HG03095 (cell line): ENCODE data around the gene RPL12.

Experiments used
- ATAC-seq: cut with Tn5 transposase; IDR thresholded peaks from one replicate; pipeline ENCODE4 v1.9.1; 2021; ENCODE audit warnings: moderate library complexity; ENCODE audit not compliant: unreplicated experiment

Gene RPL12

DNA sequence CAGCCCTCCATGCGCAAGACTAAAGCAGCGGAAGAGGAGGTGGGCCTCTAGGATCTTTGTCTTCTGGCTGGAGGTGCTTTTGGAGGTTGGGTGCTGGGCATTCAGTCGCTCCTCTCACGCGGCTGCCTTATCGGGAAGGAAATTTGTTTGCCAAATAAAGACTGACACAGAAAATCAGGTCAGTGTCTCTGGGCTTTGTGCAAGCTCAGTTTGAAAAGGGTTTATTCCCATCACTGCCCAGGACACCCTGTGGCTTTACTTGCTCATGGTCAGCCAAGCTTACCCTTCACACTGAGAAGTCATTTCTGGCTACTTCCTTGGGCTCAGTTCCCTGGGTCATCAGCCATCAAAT is 43.7 kb downstream of the RPL12 start:
- no peak for ATAC-seq

DNA sequence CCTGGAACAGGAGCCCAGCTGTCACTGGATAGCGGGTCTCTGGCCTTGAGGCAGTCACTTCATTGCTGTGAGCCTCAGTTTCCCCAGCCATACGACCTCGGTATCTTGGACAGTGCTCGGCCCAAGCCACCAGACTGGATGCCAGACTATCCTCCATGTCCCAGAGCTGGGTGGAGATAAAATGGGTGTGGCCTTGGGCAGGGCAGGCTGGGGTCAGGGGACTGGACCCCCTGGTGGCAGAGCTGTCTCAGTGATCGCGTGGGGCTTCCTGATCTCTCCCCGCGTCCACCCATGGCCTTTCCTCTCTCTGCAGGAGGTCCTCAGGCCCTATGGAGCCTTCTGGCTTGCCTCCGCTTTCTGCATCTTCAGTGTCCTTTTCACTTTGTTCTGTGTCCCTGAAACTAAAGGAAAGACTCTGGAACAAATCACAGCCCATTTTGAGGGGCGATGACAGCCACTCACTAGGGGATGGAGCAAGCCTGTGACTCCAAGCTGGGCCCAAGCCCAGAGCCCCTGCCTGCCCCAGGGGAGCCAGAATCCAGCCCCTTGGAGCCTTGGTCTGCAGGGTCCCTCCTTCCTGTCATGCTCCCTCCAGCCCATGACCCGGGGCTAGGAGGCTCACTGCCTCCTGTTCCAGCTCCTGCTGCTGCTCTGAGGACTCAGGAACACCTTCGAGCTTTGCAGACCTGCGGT is 44.3 kb downstream of the RPL12 start:
- no peak for ATAC-seq

DNA sequence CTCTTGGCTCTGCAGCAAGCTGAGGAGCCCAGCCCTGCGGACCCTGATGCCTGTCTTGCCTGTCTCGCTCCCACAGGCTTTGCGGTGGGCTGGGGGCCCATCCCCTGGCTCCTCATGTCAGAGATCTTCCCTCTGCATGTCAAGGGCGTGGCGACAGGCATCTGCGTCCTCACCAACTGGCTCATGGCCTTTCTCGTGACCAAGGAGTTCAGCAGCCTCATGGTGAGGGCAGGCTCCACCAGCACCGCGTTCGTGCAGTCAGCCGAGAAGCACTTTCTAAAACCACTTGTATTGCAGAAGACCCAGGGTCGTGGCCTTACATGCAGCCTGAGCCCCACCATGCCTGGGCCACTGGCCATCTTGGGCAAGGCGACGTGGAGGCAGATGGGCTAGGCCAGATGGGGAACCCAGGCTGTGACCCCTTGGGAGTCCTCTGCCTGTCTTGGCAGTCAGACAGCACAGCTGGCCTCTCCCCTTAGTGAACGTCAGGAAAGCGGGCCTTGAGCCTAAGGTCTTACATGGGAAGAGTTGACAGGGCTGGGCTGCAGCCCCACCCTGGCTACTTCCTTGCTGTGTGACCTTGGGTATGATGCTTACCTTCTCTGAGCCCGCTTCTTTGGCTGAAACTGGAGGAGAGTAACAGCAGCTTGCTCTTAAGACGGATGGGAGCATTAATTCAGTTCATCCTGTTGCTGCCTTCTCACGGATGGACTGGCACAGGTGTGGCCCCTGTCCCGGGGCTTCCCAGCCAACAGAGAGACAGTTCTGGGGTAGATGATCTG is 45.7 kb downstream of the RPL12 start:
- no peak for ATAC-seq

DNA sequence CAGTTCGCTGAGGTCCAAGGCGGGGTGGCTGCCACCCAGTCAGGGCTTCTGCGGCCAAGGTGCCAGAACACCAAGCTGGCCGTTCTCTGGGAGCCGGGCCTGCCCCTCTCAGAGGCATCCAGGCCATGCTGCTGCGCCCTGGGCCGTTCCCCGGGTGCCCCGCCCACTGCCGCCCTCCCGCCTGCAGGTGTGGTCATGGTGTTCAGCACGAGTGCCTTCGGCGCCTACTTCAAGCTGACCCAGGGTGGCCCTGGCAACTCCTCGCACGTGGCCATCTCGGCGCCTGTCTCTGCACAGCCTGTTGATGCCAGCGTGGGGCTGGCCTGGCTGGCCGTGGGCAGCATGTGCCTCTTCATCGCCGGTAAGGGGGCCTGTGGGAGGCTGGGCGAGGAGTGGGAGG is 46.6 kb downstream of the RPL12 start:
- no peak for ATAC-seq

DNA sequence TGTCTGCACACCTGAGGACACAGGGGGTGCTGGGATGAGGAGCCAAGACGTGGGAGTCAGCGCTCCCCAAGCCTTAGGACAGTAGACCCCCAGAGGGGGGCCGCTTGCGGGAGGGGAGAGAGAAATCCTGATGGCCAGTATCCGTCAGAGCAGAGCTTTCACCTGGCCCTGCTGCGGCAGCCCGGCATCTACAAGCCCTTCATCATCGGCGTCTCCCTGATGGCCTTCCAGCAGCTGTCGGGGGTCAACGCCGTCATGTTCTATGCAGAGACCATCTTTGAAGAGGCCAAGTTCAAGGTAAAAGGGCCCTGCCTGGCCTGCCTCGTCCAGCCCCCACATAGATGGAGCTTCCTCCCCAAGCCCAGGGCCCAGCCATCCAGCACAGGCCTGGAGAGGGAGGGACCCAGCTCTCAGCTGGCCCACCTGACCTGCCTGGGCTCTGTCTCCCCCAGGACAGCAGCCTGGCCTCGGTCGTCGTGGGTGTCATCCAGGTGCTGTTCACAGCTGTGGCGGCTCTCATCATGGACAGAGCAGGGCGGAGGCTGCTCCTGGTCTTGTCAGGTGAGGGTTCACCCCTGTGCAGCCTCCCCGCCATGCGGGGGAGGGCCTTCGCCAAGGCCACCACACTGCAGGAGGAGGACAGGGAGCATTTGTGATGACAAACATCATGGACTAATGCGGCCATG is 47.6 kb downstream of the RPL12 start:
- ATAC-seq: no peak

DNA sequence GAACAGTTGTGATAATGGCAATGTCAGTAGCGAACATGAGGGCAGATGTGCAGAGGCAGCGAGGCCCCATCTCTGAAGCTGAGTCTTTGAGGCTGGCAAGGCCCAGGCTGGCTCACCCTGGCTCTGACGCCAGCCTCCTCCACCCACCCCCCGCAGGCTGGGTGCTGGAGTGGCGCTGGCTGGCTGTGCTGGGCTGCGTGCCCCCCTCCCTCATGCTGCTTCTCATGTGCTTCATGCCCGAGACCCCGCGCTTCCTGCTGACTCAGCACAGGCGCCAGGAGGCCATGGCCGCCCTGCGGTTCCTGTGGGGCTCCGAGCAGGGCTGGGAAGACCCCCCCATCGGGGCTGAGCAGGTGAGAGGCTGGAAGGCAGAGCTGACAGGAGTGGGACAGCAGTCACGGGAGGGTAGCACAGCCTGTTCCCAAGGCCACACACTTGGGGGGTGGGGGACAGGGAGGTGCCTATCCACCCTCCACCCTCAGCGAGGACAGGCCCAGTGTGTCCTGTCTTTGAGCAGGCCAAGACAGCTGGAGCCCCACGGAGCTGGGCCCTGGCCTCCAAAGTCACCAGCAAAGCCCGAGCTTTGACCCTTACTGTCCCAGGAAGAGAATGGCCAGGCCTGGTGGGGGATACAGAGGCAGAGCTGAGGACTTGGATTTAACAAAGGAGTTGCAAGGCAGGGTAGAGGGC is 48.7 kb downstream of the RPL12 start:
- ATAC-seq: no peak

DNA sequence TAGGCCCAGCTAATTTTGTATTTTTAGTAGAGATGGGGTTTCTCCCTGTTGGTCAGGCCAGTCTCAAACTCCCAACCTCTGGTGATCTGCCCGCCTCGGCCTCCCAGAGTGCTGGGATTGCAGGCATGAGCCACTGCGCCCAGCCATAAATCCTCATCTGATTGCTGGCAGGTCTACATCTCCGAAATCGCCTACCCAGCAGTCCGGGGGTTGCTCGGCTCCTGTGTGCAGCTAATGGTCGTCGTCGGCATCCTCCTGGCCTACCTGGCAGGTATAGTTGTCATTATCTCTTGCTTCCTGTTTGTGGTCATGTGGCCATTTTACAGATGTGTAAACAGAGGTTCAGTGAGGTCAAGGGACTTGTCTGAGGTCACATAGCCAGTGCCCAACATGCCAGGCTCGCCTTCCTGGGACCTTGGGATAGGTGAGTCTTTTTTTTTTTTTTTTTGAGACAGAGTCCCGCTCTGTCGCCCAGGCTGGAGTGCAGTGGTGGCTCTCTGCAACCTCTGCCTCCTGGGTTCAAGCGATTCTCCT is 51.4 kb downstream of the RPL12 start:
- no peak for ATAC-seq

- no peak for ATAC-seq
These were observed 52.3 kb downstream of the RPL12 start for GRCh38 chr9:127398715-127399400.

GRCh38 chr9:127398275-127398647 is 52.9 kb downstream of the RPL12 start:
- no peak for ATAC-seq
